HG02981 (cell line): ENCODE results near the gene YIF1B.

Experiments
- ATAC-seq: cut with Tn5 transposase; IDR thresholded peaks from one replicate; pipeline ENCODE4 v1.9.1; 2021; ENCODE audit warnings: mild to moderate bottlenecking, moderate library complexity; ENCODE audit not compliant: unreplicated experiment

Gene YIF1B

DNA sequence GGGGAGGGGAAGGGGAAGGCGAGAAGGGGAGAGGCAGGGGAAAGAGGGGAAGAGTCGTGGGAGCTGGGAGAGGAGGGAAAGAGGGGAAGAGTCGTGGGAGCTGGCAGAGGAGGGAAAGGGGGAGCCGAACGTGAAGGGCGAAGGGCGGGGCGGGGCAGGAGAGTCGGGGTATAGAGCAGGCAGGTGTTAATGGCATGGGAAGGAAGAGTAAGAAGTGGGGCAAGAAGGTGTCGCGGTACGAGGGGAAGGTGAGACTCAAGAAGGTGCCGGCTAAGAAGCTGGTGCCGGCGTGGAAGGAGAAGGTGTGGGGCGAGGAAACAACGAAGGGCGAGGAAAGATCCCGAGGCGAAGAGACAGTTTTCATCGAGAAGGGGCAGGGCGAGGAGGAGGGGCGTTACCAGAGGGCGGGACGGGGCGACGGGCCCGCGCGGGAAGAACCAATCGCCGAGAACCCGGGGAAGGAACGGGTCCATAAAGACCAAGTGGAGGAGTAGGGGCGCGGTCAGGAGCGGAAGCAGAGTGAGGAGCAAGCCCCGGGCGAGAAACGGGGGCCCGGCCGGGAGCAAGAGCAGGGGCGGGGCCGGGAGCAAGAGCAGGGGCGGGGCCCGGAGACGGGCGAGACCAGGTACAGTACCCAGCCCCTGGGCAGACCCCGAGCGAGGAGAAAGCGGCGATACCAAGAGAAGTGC lies 20.3 kb upstream of the YIF1B start:
- peak; percentile 56 for ATAC-seq

GRCh38 chr19:38333245-38333644 lies 17.5 kb upstream of the YIF1B start:
- no peak for ATAC-seq

DNA sequence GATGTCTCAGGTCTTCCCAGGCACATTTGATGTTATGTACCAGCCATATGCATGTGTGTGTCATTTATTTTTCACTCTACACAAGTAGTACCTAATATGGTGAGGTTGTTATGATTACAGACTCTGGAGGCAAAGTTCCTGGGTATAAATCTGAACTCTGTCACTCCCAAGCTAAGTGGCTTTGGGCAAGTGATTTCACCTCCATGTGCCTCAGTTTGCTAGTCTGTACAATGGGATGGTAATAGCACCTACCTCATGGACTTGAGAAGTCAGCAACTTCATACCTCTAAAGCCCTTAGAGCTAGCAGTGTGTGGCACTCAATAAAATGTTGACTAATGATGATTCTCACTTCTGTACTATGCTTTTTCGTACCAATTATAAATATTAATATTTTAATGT lies 16.0 kb upstream of the YIF1B start:
- no peak for ATAC-seq

DNA sequence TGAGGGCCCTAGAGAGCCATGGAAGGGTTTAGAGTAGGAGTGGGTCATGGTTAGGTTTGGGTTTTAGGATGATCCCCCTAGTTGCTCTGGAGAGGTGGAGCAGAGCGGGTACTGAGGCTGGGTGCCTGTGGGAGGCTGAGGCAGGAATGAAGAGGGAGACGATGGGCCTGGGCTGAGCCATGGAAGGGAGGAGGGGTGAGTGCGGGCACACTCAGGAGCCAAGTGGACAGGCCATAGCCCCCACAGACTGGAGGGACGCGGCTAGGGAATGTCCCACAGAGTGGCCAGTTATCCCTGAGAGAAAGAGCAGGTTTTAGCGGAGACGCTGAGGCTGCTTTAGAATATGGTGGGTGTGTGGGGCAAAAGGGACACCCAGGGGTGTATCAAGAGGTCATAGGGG lies 13.9 kb upstream of the YIF1B start:
- no peak for ATAC-seq

GRCh38 chr19:38326591-38326990 lies 10.8 kb upstream of the YIF1B start:
- no peak for ATAC-seq

- ATAC-seq: no peak
Observed at GRCh38 chr19:38324431-38324830, 8.7 kb upstream of the YIF1B start.

DNA sequence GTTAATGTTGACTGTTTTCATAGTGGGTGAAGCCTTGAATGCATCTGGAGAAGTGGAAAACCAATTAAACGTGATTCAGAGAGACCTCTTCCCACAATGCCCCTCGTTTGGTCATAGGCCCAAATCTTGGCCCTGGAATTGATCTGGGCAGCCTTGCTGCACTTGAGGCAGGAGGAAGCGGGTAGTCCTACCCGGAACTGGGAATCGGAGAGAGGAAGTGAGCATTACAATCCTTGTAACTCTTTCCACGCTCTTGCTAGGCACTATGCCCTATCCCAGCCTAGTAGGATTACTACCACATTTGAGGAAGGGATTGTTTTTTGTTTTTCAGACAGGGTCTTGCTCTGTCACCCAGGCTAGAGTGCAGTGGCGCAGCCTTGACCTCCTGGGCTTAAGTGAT lies 7.5 kb upstream of the YIF1B start:
- no peak for ATAC-seq

- no peak for ATAC-seq
Observed at GRCh38 chr19:38321646-38322196, 6.0 kb upstream of the YIF1B start.

- ATAC-seq: no peak
Observed at GRCh38 chr19:38320969-38321339, 5.2 kb upstream of the YIF1B start.

- ATAC-seq: no peak
Observed at GRCh38 chr19:38319421-38320258, 3.9 kb upstream of the YIF1B start, which contains the start of gene KCNK6. Gene KCNK6, plus strand, starts transcription at chr19:38319845. Its CDS starts 106 bp downstream, at chr19:38319951.

DNA sequence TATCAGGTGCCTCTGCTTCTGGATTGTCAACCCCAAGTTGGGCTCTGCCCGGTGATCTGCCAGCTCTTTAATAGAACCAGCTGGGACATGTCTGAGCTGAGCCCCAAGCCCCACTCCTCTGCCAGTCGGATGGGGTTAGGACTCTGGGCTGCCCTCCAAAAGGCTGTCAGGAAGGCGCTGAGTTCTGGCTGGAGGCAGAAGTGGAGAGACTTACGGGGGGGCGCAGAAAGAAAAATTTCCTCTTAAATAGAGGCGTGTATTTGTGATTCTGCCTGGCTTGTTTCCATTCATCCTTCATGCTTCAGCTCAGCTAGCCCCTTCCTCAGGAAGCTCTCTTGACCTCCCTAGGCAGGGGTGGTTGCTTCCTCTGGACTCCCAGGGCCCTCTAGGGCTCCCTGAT lies 2.9 kb upstream of the YIF1B start:
- no peak for ATAC-seq

- ATAC-seq: no peak
Observed at GRCh38 chr19:38317104-38317612, 1.4 kb upstream of the YIF1B start.

GRCh38 chr19:38316477-38317067 lies 825 bp upstream of the YIF1B start:
- ATAC-seq: peak; percentile 9

- no peak for ATAC-seq
Observed at GRCh38 chr19:38310986-38311385, 4.8 kb downstream of the YIF1B start.

DNA sequence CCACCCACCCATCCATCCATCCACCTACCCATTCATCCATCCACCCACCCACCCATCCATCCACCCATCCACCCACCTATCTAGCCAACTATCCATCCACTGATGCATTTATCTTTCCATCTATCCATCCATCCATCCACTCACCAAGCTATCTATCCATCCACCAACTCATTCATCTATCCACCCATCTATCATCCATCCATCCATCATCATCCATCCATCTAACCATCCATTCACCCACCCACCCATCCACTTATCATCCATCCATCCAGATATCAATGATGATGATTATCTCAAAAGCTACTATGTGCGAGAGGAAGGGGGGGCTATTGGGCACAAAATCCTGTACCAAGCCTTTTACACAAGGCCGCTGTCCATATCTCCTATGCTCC lies 5.5 kb downstream of the YIF1B start:
- no peak for ATAC-seq

GRCh38 chr19:38309615-38310278 lies 6.0 kb downstream of the YIF1B start:
- ATAC-seq: no peak

DNA sequence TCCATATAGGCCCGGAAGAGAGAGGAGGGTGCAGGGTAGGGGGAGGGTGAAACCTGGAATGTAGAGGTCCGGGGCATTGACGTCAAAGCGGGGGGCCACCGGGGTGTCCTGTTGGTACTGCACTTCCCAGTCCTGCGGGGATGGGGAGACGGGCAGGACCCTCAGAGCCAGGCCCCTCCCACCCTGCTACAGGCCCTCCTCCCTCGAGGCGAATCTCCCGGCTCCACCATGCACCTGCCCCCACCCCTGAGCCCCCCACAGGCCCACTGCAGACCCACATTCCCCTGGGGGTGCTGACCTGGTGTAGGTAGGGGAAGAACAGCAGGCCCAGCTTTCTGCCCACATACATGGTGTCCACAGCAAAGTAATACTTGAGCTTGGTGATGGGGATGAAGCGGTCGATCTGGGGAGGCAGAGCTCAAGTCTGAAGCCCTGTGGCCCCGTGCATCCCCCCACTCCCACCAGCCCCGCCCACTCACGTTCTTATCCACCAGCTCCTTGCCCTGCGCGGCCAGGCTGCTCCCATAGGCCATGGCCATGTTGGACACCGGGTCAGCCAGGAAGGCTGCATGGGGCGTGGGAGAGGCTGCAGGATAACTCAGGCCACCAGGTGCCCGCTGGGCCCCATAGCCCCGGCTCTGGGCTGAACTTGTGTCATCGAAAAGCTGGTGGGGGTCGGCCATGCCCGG lies 6.7 kb downstream of the YIF1B start:
- no peak for ATAC-seq

DNA sequence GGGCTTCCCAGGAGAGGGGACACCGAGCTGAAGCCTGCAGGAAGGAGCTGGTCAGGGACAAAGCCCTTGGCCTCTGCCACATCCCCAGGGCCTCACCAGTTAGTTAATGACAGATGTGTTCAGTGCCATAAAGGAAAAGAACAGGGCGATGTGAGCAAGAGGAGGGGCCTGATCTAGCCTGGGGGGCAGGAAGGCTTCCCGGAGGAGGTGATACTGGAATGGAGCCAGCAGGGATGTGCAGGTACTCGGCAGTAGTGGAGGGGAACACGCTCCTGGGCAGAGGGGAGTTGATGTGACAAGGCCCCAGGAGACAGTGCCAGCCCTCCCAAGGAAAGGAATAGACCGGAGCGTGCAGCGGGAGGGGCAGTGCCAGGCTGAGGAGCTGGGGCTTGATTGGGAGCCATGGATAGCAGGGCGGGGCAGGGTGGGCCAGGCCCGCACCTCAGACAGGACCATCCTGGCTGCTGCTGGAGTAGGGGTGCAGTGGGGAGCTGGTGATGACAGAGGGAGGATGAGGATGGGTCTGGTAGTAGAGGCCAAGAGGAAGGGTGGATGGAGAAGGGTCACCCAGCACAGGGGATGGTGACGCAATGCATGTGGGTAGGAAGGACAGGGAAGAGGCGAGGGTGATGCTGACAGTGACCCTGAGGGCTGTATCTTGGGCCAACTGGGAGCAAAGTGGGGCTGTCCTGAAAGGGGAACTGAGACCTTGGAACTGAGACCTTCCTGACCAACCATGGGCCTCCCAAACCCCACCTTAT lies 7.6 kb downstream of the YIF1B start:
- ATAC-seq: no peak

GRCh38 chr19:38307597-38307996 lies 8.2 kb downstream of the YIF1B start:
- ATAC-seq: no peak

DNA sequence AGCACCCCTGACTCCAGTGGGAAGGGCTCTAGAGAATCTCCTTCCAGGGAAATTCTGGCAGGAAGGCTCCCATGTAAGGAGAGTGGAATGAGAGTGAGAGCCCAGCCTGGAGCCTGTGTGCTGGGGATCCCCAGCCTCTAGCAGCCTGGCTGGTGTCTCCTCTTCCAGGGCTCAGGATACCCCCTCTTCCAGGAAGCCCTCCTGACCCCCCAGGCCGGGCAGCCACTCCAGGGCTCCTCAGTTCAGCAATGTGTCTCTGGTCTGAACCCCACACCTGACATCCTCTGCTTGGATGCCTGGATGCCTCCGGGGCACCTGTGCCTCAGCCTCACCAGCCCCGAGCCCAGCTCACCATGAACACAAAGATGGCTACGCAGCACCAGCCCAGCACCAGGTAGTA lies 8.7 kb downstream of the YIF1B start:
- no peak for ATAC-seq
